Urinary bladder (tissue), 4 donors: ENCODE data around the gene SPPL3. TPM values are rescaled to one million over a fixed set of nuclear protein-coding genes. Genes with fewer than 3 reads are reported as not detected.

Experiments
- DNase-seq: peaks from one replicate; pipeline ENCODE4 v3.0.0-alpha.2; 2015; ENCODE audit errors: extremely low spot score
- H3K27ac ChIP-seq: one replicate; pipeline ENCODE4 v1.5.1; 2013; ENCODE audit warnings: low read depth, mild to moderate bottlenecking, moderate library complexity
- H3K36me3 ChIP-seq: one replicate; pipeline ENCODE4 v1.6.1; 2013; ENCODE audit warnings: mild to moderate bottlenecking, moderate library complexity; ENCODE audit not compliant: insufficient read depth
- H3K4me1 ChIP-seq: one replicate; pipeline ENCODE4 v1.6.1; 2013; ENCODE audit warnings: mild to moderate bottlenecking, moderate library complexity; ENCODE audit not compliant: insufficient read depth
- H3K4me3 ChIP-seq: one replicate; pipeline ENCODE4 v1.5.1; 2013; ENCODE audit warnings: low read depth, low read length
- WGBS: extraction: QIAGEN DNeasy Blood & Tissue Kit; methylation state at CpG from one replicate; pipeline ENCODE4 v1.1.7; 2013; 5-methylcytosine and 5-hydroxymethylcytosine counted together
- polyA plus RNA-seq: library from polyadenylated mRNA; stranded (reverse); fragments of 200-250 nt; gene quantifications from one replicate; pipeline ENCODE4 v1.2.3, GENCODE V29; 2013
- total RNA-seq: library from RNA; depleted of rRNA; stranded (reverse); fragments of >200 nt; gene quantifications from one replicate; pipeline ENCODE4 v1.2.3, GENCODE V29; 2014
- donor health status: healthy with polysubstance abuse.
- donor health status: healthy.

The SPPL3 gene
- total and polyA plus RNA-seq, 2 donors, result 30.5 to 40.4 TPM

GRCh38 chr12:120822832-120823503, 81.2 kb downstream of the SPPL3 start:
- no peak for DNase-seq
- Histone ChIP-seq H3K36me3 (no peaks in the 10 kb centered on the region), H3K4me1 (no peaks in the 10 kb centered on the region), H3K4me3 (no peak overlapping the region), H3K27ac (no peak overlapping the region)
- 76% methylated on average over 9 of the region's 9 CpGs for WGBS

- no peaks in the 10 kb centered on the region for H3K36me3 ChIP-seq
- 88% methylated on average over 2 of the region's 2 CpGs for WGBS
- H3K27ac ChIP-seq, result no peak overlapping the region
- H3K4me3 ChIP-seq, result no peak overlapping the region
- no peaks in the 10 kb centered on the region for H3K4me1 ChIP-seq
- no peak for DNase-seq
These were observed 82.3 kb downstream of the SPPL3 start for GRCh38 chr12:120821878-120822277.

- Histone ChIP-seq H3K4me1 (no peaks in the 10 kb centered on the region), H3K36me3 (no peaks in the 10 kb centered on the region), H3K27ac (no peak overlapping the region), H3K4me3 (no peak overlapping the region)
- DNase-seq, result no peak
- 73% methylated on average over 7 of the region's 7 CpGs for WGBS
These were observed 83.2 kb downstream of the SPPL3 start for GRCh38 chr12:120820884-120821510.

- no peaks in the 10 kb centered on the region for H3K36me3 ChIP-seq
- H3K4me3 ChIP-seq, result no peak overlapping the region
- DNase-seq, result no peak
- H3K4me1 ChIP-seq, result no peaks in the 10 kb centered on the region
- H3K27ac ChIP-seq, result no peak overlapping the region
- 70% methylated on average over 2 of the region's 2 CpGs for WGBS
These were observed 85.7 kb downstream of the SPPL3 start for GRCh38 chr12:120818416-120818815.

GRCh38 chr12:120817559-120818330, 86.4 kb downstream of the SPPL3 start:
- H3K36me3 ChIP-seq, result no peaks in the 10 kb centered on the region
- H3K4me1 ChIP-seq, result no peaks in the 10 kb centered on the region
- 83% methylated on average over 6 of the region's 6 CpGs for WGBS
- no peak overlapping the region for H3K4me3 ChIP-seq
- no peak overlapping the region for H3K27ac ChIP-seq
- no peak for DNase-seq

GRCh38 chr12:120816363-120816762, 87.8 kb downstream of the SPPL3 start:
- Histone ChIP-seq H3K36me3 (no peaks in the 10 kb centered on the region), H3K27ac (no peak overlapping the region), H3K4me1 (no peaks in the 10 kb centered on the region), H3K4me3 (no peak overlapping the region)
- no peak for DNase-seq
- WGBS, result 48% methylated on average over 2 of the region's 2 CpGs

GRCh38 chr12:120814903-120815429, 89.2 kb downstream of the SPPL3 start:
- no peak overlapping the region for H3K4me3 ChIP-seq
- H3K4me1 ChIP-seq, result no peaks in the 10 kb centered on the region
- DNase-seq, result no peak
- WGBS, result 75% methylated on average over 1 of the region's 1 CpG
- no peaks in the 10 kb centered on the region for H3K36me3 ChIP-seq
- no peak overlapping the region for H3K27ac ChIP-seq

- WGBS, result 66% methylated on average over 2 of the region's 2 CpGs
- Histone ChIP-seq H3K27ac (no peak overlapping the region), H3K4me1 (no peaks in the 10 kb centered on the region), H3K36me3 (no peaks in the 10 kb centered on the region), H3K4me3 (no peak overlapping the region)
- no peak for DNase-seq
These were observed 89.8 kb downstream of the SPPL3 start for GRCh38 chr12:120814203-120814902.

GRCh38 chr12:120813588-120814153, 90.5 kb downstream of the SPPL3 start:
- 97% methylated on average over 2 of the region's 2 CpGs for WGBS

GRCh38 chr12:120810021-120810420, 94.1 kb downstream of the SPPL3 start:
- H3K4me3 ChIP-seq, result no peak overlapping the region
- H3K36me3 ChIP-seq, result no peaks in the 10 kb centered on the region
- no peaks in the 10 kb centered on the region for H3K4me1 ChIP-seq
- 98% methylated on average over 3 of the region's 3 CpGs for WGBS
- no peak for DNase-seq
- no peak overlapping the region for H3K27ac ChIP-seq

More at GRCh38 chr12:120813588-120814153, 90.5 kb downstream of the SPPL3 start:
- no peak for DNase-seq
- Histone ChIP-seq H3K36me3 (no peaks in the 10 kb centered on the region), H3K4me3 (no peak overlapping the region), H3K27ac (no peak overlapping the region), H3K4me1 (no peaks in the 10 kb centered on the region)

GRCh38 chr12:120804428-120804827, 99.7 kb downstream of the SPPL3 start:
- Histone ChIP-seq H3K4me3 (no peak overlapping the region), H3K36me3 (no peaks in the 10 kb centered on the region), H3K27ac (no peak overlapping the region), H3K4me1 (no peaks in the 10 kb centered on the region)
- DNase-seq, result no peak

GRCh38 chr12:120801146-120801545, 103.0 kb downstream of the SPPL3 start:
- peak; percentile 20 for DNase-seq
- Histone ChIP-seq H3K4me3 (no peak overlapping the region), H3K4me1 (no peaks in the 10 kb centered on the region), H3K27ac (no peak overlapping the region), H3K36me3 (no peaks in the 10 kb centered on the region)
- WGBS, result 92% methylated on average over 2 of the region's 2 CpGs

- Histone ChIP-seq H3K36me3 (no peaks in the 10 kb centered on the region), H3K27ac (no peak overlapping the region), H3K4me3 (no peak overlapping the region), H3K4me1 (no peaks in the 10 kb centered on the region)
- no peak for DNase-seq
These were observed 103.5 kb downstream of the SPPL3 start for GRCh38 chr12:120800665-120801064.
